GM12878 (cell line): ENCODE data around the gene CDK17. TPM values are rescaled to one million over a fixed set of nuclear protein-coding genes. Genes with fewer than 3 reads are reported as not detected.

Source experiments
- BACH1 ChIP-seq: fragments of 450-650 bp; IDR thresholded peaks from 2 replicates; pipeline ENCODE4 v1.6.1; 2017; ENCODE audit warnings: mild to moderate bottlenecking, borderline replicate concordance
- CBX5 ChIP-seq: sonication (generic); IDR thresholded peaks from 2 replicates; pipeline ENCODE4 v1.6.1; 2016; ENCODE audit warnings: low read depth, moderate library complexity, mild to moderate bottlenecking, inconsistent platforms
- EP300 ChIP-seq, 2 experiments: fragments of 150-350 bp in 1 of 2; IDR thresholded peaks; 2 replicates each; pipeline ENCODE4 v1.6.1; 2011 to 2012; ENCODE audit warnings: low read depth in 2 of 2, low read length in 2 of 2, borderline replicate concordance in 1 of 2, improper control_type of control experiment in 1 of 2, inconsistent platforms in 1 of 2; ENCODE audit not compliant: control insufficient read depth in 1 of 2
- HDGF ChIP-seq: fragments of 450-650 bp; IDR thresholded peaks from 2 replicates; pipeline ENCODE4 v1.6.1; 2016; ENCODE audit warnings: antibody characterized with exemption
- MTA2 ChIP-seq: fragments of 450-650 bp; IDR thresholded peaks from 2 replicates; pipeline ENCODE4 v1.6.1; 2016; ENCODE audit warnings: low read depth, mild to moderate bottlenecking, moderate library complexity
- MTA3 ChIP-seq: IDR thresholded peaks from 2 replicates; pipeline ENCODE4 v1.6.1; 2012; ENCODE audit warnings: low read length, inconsistent platforms, borderline replicate concordance
- NFIC ChIP-seq: IDR thresholded peaks from 2 replicates; pipeline ENCODE4 v1.6.1; 2012; ENCODE audit warnings: low read depth, mild to moderate bottlenecking, inconsistent platforms, low read length, moderate library complexity
- NR2C1 ChIP-seq: fragments of 450-650 bp; IDR thresholded peaks from 2 replicates; pipeline ENCODE4 v1.6.1; 2017; ENCODE audit warnings: antibody characterized with exemption, mild to moderate bottlenecking, moderate library complexity
- POLR2AphosphoS2 ChIP-seq: IDR thresholded peaks from 2 replicates; pipeline ENCODE4 v1.6.1; 2011; ENCODE audit warnings: low read depth, mild to moderate bottlenecking, low read length, improper control_type of control experiment, moderate library complexity
- SMAD1 ChIP-seq: fragments of 450-650 bp; IDR thresholded peaks from 2 replicates; pipeline ENCODE4 v1.6.1; 2018; ENCODE audit warnings: mild to moderate bottlenecking, low read depth; ENCODE audit not compliant: partially characterized antibody
- SMC3 ChIP-seq: IDR thresholded peaks from 2 replicates; pipeline ENCODE4 v1.6.1; 2011; ENCODE audit warnings: low read length, improper control_type of control experiment, borderline replicate concordance
- SREBF2 ChIP-seq: IDR thresholded peaks from 2 replicates; pipeline ENCODE4 v1.6.1; 2012; ENCODE audit warnings: mild to moderate bottlenecking, low read length
- SUZ12 ChIP-seq: fragments of 200-600 bp; sonication (generic); IDR thresholded peaks from one replicate; pipeline ENCODE4 v1.6.1; 2018; ENCODE audit warnings: antibody characterized with exemption, mild to moderate bottlenecking; ENCODE audit not compliant: unreplicated experiment
- polyA plus RNA-seq, 11 experiments: library from polyadenylated mRNA; depleted of rRNA in 4 of 11; unstranded in 6 of 11; stranded (reverse) in 5 of 11; fragments of >200 nt; fragmentation: Nextera tagmentation in 4 of 11; fragmentation: Illumina TruSeq in 1 of 11; extraction: Ambion mirVana in 4 of 11; extraction: Trizol in 1 of 11; gene quantifications; 1 replicate in 1 of 11; 2 replicates in 10 of 11; pipeline versions ENCODE4 v1.2.1 to v1.2.3, GENCODE V29; 2011 to 2016; ENCODE audit warnings: inconsistent platforms in 2 of 11, missing spikeins in 2 of 11, low read depth in 1 of 11
- total RNA-seq, 4 experiments: library from RNA; depleted of rRNA in 3 of 4; stranded (reverse); fragments of >200 nt in 3 of 4; fragmentation: Illumina TruSeq in 1 of 4; extraction: Trizol in 1 of 4; gene quantifications; 2 replicates each; pipeline versions ENCODE4 v1.2.1 to v1.2.3, GENCODE V29; 2013 to 2021
- TF ChIP-seq, protein P1 (sequence below): IDR thresholded peaks from 2 replicates; pipeline ENCODE4 v1.6.1; 2012; ENCODE audit warnings: improper control_type of control experiment, low read depth, low read length; ENCODE audit not compliant: insufficient replicate concordance
- TF ChIP-seq, protein P2 (sequence below): IDR thresholded peaks from 2 replicates; pipeline ENCODE4 v1.6.1; 2012; ENCODE audit warnings: low read depth, low read length, improper control_type of control experiment
- TF ChIP-seq, protein P3 (sequence below): fragments of 450-650 bp; IDR thresholded peaks from 2 replicates; pipeline ENCODE4 v1.6.1; 2017; ENCODE audit warnings: mild to moderate bottlenecking, low read depth, inconsistent platforms; ENCODE audit not compliant: poor library complexity, severe bottlenecking
- TF ChIP-seq, protein P4 (sequence below): IDR thresholded peaks from 2 replicates; pipeline ENCODE4 v1.6.1; 2012; ENCODE audit warnings: low read depth, low read length, improper control_type of control experiment
- TF ChIP-seq, protein P5 (sequence below): IDR thresholded peaks from 2 replicates; pipeline ENCODE4 v1.6.1; 2012; ENCODE audit warnings: low read length, inconsistent platforms

Gene CDK17
- total and polyA plus RNA-seq, 10 of the 15 experiments (the other 5 are each of a cell fraction or from before 2014, with no cell fraction given), result 5.6 to 45.6 (median 18.3) TPM

DNA sequence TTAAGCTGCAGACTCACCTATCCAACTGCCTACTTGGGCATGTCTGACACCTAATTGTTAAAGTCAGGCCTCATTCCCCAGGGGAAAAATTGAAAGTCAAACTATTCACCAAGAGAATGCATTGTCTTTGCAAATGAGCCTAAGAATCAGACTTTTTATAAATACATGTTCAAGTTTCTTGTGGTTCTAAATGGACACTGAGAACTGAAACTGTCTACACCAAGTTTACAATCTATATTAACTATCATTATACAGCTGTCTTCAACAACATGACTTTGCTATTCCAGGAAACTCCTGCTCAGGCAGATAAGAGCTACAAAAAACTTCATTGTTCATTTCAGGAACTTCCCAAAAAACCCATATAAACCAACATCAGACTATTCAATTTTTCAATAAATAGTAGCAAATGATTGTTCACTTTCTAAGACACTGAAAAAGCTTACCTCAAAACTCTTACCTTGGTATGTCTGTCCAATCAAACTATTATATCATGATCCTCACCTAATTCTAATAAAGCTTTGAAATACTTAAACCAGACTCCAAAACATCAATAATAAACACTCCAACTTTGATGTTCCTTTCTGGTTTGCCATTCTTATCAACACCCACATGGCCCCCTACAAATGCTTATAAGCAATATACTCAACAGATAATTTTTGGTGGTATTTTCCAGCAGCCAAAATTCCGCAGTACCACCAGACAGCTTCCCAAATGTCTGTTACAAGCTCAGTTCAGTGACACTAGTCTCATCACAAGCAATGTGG, 24.2 kb downstream of the CDK17 start (continued):
- TF ChIP-seq, protein P1, sequence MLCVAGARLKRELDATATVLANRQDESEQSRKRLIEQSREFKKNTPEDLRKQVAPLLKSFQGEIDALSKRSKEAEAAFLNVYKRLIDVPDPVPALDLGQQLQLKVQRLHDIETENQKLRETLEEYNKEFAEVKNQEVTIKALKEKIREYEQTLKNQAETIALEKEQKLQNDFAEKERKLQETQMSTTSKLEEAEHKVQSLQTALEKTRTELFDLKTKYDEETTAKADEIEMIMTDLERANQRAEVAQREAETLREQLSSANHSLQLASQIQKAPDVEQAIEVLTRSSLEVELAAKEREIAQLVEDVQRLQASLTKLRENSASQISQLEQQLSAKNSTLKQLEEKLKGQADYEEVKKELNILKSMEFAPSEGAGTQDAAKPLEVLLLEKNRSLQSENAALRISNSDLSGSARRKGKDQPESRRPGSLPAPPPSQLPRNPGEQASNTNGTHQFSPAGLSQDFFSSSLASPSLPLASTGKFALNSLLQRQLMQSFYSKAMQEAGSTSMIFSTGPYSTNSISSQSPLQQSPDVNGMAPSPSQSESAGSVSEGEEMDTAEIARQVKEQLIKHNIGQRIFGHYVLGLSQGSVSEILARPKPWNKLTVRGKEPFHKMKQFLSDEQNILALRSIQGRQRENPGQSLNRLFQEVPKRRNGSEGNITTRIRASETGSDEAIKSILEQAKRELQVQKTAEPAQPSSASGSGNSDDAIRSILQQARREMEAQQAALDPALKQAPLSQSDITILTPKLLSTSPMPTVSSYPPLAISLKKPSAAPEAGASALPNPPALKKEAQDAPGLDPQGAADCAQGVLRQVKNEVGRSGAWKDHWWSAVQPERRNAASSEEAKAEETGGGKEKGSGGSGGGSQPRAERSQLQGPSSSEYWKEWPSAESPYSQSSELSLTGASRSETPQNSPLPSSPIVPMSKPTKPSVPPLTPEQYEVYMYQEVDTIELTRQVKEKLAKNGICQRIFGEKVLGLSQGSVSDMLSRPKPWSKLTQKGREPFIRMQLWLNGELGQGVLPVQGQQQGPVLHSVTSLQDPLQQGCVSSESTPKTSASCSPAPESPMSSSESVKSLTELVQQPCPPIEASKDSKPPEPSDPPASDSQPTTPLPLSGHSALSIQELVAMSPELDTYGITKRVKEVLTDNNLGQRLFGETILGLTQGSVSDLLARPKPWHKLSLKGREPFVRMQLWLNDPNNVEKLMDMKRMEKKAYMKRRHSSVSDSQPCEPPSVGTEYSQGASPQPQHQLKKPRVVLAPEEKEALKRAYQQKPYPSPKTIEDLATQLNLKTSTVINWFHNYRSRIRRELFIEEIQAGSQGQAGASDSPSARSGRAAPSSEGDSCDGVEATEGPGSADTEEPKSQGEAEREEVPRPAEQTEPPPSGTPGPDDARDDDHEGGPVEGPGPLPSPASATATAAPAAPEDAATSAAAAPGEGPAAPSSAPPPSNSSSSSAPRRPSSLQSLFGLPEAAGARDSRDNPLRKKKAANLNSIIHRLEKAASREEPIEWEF, result peak; percentile 31
- TF ChIP-seq HDGF (no peak), NR2C1 (no peak), BACH1 (peak; percentile 32; the same call in 1 of the 2 replicates), SREBF2 (no peak), CBX5 (no peak), NFIC (no peak), EP300 (IDR thresholded peaks at IDR 0.05; ENCODE audit: borderline replicate concordance in 1 of 2, control insufficient read depth in 1 of 2, low read depth in 2 of 2, low read length in 2 of 2) (peak; percentile 14 to 20; a peak in 2 of 4 replicates), SMC3 (no peak), SUZ12 (no peak), MTA3 (no peak), SMAD1 (no peak), POLR2AphosphoS2 (no peak), MTA2 (peak; percentile 77)
- TF ChIP-seq, protein P2, sequence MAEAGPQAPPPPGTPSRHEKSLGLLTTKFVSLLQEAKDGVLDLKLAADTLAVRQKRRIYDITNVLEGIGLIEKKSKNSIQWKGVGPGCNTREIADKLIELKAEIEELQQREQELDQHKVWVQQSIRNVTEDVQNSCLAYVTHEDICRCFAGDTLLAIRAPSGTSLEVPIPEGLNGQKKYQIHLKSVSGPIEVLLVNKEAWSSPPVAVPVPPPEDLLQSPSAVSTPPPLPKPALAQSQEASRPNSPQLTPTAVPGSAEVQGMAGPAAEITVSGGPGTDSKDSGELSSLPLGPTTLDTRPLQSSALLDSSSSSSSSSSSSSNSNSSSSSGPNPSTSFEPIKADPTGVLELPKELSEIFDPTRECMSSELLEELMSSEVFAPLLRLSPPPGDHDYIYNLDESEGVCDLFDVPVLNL, result no peak
- TF ChIP-seq, protein P3, sequence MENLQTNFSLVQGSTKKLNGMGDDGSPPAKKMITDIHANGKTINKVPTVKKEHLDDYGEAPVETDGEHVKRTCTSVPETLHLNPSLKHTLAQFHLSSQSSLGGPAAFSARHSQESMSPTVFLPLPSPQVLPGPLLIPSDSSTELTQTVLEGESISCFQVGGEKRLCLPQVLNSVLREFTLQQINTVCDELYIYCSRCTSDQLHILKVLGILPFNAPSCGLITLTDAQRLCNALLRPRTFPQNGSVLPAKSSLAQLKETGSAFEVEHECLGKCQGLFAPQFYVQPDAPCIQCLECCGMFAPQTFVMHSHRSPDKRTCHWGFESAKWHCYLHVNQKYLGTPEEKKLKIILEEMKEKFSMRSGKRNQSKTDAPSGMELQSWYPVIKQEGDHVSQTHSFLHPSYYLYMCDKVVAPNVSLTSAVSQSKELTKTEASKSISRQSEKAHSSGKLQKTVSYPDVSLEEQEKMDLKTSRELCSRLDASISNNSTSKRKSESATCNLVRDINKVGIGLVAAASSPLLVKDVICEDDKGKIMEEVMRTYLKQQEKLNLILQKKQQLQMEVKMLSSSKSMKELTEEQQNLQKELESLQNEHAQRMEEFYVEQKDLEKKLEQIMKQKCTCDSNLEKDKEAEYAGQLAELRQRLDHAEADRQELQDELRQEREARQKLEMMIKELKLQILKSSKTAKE, result peak; percentile 98
- TF ChIP-seq, protein P4, sequence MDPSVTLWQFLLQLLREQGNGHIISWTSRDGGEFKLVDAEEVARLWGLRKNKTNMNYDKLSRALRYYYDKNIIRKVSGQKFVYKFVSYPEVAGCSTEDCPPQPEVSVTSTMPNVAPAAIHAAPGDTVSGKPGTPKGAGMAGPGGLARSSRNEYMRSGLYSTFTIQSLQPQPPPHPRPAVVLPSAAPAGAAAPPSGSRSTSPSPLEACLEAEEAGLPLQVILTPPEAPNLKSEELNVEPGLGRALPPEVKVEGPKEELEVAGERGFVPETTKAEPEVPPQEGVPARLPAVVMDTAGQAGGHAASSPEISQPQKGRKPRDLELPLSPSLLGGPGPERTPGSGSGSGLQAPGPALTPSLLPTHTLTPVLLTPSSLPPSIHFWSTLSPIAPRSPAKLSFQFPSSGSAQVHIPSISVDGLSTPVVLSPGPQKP, result no peak
- TF ChIP-seq, protein P5, sequence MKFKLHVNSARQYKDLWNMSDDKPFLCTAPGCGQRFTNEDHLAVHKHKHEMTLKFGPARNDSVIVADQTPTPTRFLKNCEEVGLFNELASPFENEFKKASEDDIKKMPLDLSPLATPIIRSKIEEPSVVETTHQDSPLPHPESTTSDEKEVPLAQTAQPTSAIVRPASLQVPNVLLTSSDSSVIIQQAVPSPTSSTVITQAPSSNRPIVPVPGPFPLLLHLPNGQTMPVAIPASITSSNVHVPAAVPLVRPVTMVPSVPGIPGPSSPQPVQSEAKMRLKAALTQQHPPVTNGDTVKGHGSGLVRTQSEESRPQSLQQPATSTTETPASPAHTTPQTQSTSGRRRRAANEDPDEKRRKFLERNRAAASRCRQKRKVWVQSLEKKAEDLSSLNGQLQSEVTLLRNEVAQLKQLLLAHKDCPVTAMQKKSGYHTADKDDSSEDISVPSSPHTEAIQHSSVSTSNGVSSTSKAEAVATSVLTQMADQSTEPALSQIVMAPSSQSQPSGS, result no peak
